ENCODE results near the gene DMAP1. TPM values are rescaled to one million over a fixed set of nuclear protein-coding genes. Genes with fewer than 3 reads are reported as not detected.

The DMAP1 gene
- total RNA-seq, 2 donors from 2014 or later, result 39.0 to 44.4 TPM

- intact Hi-C loops (cut with DNase I, micrococcal nuclease), result no loop called here
- ATAC-seq (no peak), DNase-seq (no peak)
Measured at GRCh38 chr1:44244986-44245385, 31.7 kb downstream of the DMAP1 start.

- ATAC-seq, result peak; percentile 71
- no peak for DNase-seq
- intact Hi-C loops (cut with DNase I, micrococcal nuclease), result no loop called here
Measured at GRCh38 chr1:44246806-44247205, 33.5 kb downstream of the DMAP1 start.

- ATAC-seq (no peak), DNase-seq (no peak)
- intact Hi-C loops (cut with DNase I, micrococcal nuclease), result no loop called here
Measured at GRCh38 chr1:44249543-44249942, 36.3 kb downstream of the DMAP1 start.

GRCh38 chr1:44250068-44250781 is 37.0 kb downstream of the DMAP1 start:
- intact Hi-C loops (cut with DNase I, micrococcal nuclease), result no loop called here
- DNase-seq (no peak), ATAC-seq (no peak)

GRCh38 chr1:44251486-44251885 is 38.2 kb downstream of the DMAP1 start:
- intact Hi-C loops (cut with DNase I, micrococcal nuclease), result no loop called here
- no peak for DNase-seq
- ATAC-seq, result peak; percentile 82

GRCh38 chr1:44251989-44252671 is 38.9 kb downstream of the DMAP1 start:
- intact Hi-C loops (cut with DNase I, micrococcal nuclease), result no loop called here
- DNase-seq (no peak), ATAC-seq (peak; percentile 56)

GRCh38 chr1:44254392-44254910 is 41.2 kb downstream of the DMAP1 start:
- DNase-seq (no peak), ATAC-seq (no peak)
- intact Hi-C loops (cut with DNase I, micrococcal nuclease), result no loop called here

- DNase-seq (no peak), ATAC-seq (no peak)
- intact Hi-C loops (cut with DNase I, micrococcal nuclease), result no loop called here
Measured at GRCh38 chr1:44256762-44257554, 43.7 kb downstream of the DMAP1 start.

- DNase-seq, result peak in 1 of 2 donors; percentile 51
- ATAC-seq, result no peak
- intact Hi-C loops (cut with DNase I, micrococcal nuclease), result no loop called here
Measured at GRCh38 chr1:44259090-44259489, 45.8 kb downstream of the DMAP1 start.

- peak; percentile 79 for ATAC-seq
- DNase-seq, result peak; percentile 66 to 75
- intact Hi-C loops (cut with DNase I, micrococcal nuclease), result no loop called here
Measured at GRCh38 chr1:44260792-44261170, 47.5 kb downstream of the DMAP1 start.

GRCh38 chr1:44261171-44261817 is 48.0 kb downstream of the DMAP1 start:
- ATAC-seq (peak; percentile 60), DNase-seq (peak in 1 of 2 donors; percentile 52)
- intact Hi-C loops (cut with DNase I, micrococcal nuclease), result no loop called here

- DNase-seq (no peak), ATAC-seq (peak; percentile 9)
- intact Hi-C loops (cut with DNase I, micrococcal nuclease), result no loop called here
Measured at GRCh38 chr1:44261962-44262361, 48.7 kb downstream of the DMAP1 start.

- peak; percentile 7 for ATAC-seq
- DNase-seq, result peak in 1 of 2 donors; percentile 48
- intact Hi-C loops (cut with DNase I, micrococcal nuclease), result no loop called here
Measured at GRCh38 chr1:44262414-44262813, 49.1 kb downstream of the DMAP1 start.

GRCh38 chr1:44262816-44263567 is 49.7 kb downstream of the DMAP1 start:
- intact Hi-C loops (cut with DNase I, micrococcal nuclease), result no loop called here
- DNase-seq, result no peak
- ATAC-seq, result no peak

GRCh38 chr1:44263568-44264450 is 50.5 kb downstream of the DMAP1 start:
- no peak for ATAC-seq

GRCh38 chr1:44264451-44264771 is 51.1 kb downstream of the DMAP1 start:
- DNase-seq (no peak), ATAC-seq (no peak)
- intact Hi-C loops (cut with DNase I, micrococcal nuclease), result no loop called here

More at GRCh38 chr1:44263568-44264450, 50.5 kb downstream of the DMAP1 start:
- no peak for DNase-seq
- intact Hi-C loops (cut with DNase I, micrococcal nuclease), result no loop called here

- ATAC-seq, result no peak
- intact Hi-C loops (cut with DNase I, micrococcal nuclease), result no loop called here
- no peak for DNase-seq
Measured at GRCh38 chr1:44265656-44266358, 52.5 kb downstream of the DMAP1 start.

All from left colon (tissue), 2 donors.